ENCODE results near the gene NEB. TPM values are rescaled to one million over a fixed set of nuclear protein-coding genes. Genes with fewer than 3 reads are reported as not detected.

NEB gene
- total RNA-seq, 1 experiment from 2014 or later: 0.14 TPM

DNA sequence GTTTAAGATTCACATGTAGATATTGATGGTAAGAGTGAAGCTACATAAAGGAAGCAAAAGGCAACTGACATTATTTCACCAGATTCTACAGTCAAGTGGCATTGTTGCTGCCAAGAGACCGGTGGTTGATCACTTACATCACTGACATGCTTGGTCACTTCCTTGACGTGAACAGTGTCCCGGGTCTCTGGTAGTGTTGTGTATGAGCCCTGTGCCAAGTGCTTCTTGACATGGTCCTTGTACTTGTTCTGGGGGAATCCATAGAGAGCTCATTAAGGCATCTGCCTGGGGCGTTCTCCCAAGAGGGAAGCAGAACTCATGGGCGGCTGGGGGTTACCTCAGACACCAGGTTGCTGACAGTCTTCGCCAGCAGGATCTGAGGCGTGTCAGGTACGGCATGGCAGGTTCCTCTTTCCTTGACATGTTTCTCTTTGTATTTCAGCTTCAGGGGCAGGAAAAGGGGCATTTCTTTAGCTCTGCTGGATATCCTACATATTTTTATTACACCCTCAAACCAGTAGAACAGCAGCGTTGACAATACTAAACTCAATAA is 208.4 kb downstream of the NEB start:
- no peak for DNase-seq
- Histone ChIP-seq H3K27me3 (ENCODE audit: control insufficient read depth, insufficient read depth, low read length) (no peaks in the 10 kb centered on the region), H3K4me3 (ENCODE audit: insufficient read depth, low read depth, low read length) (no peak overlapping the region), H3K36me3 (replicated peaks; ENCODE audit: control insufficient read depth, insufficient read depth, low read length) (no peaks in the 10 kb centered on the region)

DNA sequence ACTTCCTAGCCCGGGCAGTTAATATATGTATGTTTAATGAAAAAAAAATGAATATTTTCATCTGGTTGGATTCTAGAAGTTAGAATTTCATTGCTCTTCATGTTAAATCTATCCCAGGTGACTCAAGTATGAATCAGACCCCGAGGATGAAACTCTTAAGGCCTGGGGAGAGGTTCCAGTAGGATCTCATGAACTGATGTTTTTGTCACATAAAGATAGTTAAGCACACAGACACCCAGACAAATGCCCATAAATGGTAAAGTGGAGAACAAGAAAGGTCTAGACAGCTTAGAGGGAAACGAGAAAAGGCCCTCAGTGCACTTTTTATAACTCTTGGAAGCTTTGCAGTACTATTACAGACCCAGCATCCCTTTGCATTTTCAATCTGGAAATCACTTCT is 210.4 kb downstream of the NEB start:
- no peak overlapping the region for H3K4me3 ChIP-seq (ENCODE audit: insufficient read depth, low read depth, low read length)
- no peak for DNase-seq
- no peaks in the 10 kb centered on the region for H3K27me3 ChIP-seq (ENCODE audit: control insufficient read depth, insufficient read depth, low read length)
- no peaks in the 10 kb centered on the region for H3K36me3 ChIP-seq (replicated peaks; ENCODE audit: control insufficient read depth, insufficient read depth, low read length)

- Histone ChIP-seq H3K4me3 (ENCODE audit: insufficient read depth, low read depth, low read length) (no peak overlapping the region), H3K36me3 (replicated peaks; ENCODE audit: control insufficient read depth, insufficient read depth, low read length) (no peaks in the 10 kb centered on the region), H3K27me3 (ENCODE audit: control insufficient read depth, insufficient read depth, low read length) (no peaks in the 10 kb centered on the region)
- no peak for DNase-seq
Measured at GRCh38 chr2:151522556-151522955, 211.7 kb downstream of the NEB start.

DNA sequence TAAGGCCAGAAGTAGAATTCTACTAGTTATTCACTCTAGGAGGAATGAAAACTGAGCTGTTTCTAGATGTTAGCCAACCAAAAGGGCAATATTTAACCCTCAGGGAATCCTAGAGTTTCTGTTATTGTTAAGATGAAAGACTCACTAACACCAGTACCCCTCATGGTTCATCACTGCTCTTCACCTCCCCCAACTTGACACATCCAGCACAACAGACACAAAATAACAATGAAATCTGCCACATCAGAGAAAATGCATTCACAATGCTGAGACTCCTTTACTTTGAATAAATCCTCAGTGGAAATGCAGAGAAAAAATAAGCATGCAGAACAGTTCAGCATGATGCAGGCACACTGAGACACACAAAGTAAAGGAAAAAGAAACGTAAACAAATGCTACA is 213.3 kb downstream of the NEB start:
- no peak for DNase-seq
- Histone ChIP-seq H3K36me3 (replicated peaks; ENCODE audit: control insufficient read depth, insufficient read depth, low read length) (no peaks in the 10 kb centered on the region), H3K27me3 (ENCODE audit: control insufficient read depth, insufficient read depth, low read length) (no peaks in the 10 kb centered on the region), H3K4me3 (ENCODE audit: insufficient read depth, low read depth, low read length) (no peak overlapping the region)

GRCh38 chr2:151518802-151519201 is 215.5 kb downstream of the NEB start:
- Histone ChIP-seq H3K4me3 (ENCODE audit: insufficient read depth, low read depth, low read length) (no peak overlapping the region), H3K27me3 (ENCODE audit: control insufficient read depth, insufficient read depth, low read length) (no peaks in the 10 kb centered on the region), H3K36me3 (replicated peaks; ENCODE audit: control insufficient read depth, insufficient read depth, low read length) (no peaks in the 10 kb centered on the region)
- no peak for DNase-seq

DNA sequence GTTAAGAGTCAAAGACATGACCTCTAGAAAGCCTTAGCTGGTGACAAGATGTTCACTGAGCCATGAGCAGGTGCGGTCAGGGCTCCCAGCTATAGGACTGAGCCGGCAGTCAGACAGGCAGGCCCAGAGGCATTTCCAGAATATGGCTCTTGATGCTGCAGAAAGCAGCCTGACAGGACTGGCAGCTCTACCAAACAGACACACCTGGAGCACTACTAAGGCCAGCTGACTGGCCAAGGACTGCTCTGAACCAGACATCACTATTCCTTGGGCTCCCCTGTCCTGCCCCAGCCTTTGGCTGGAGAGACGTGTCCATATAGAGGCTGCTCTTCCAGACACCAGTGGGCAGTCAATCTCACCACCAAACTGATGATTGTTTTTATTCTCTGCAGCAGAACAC is 225.8 kb downstream of the NEB start:
- no peak for DNase-seq
- Histone ChIP-seq H3K4me3 (ENCODE audit: insufficient read depth, low read depth, low read length) (no peak overlapping the region), H3K36me3 (replicated peaks; ENCODE audit: control insufficient read depth, insufficient read depth, low read length) (peaks cover 1% of the 10 kb centered on the region; the same call in 1 of the 2 replicates), H3K27me3 (ENCODE audit: control insufficient read depth, insufficient read depth, low read length) (no peaks in the 10 kb centered on the region)

GRCh38 chr2:151506170-151506569 is 228.1 kb downstream of the NEB start:
- Histone ChIP-seq H3K4me3 (ENCODE audit: insufficient read depth, low read depth, low read length) (no peak overlapping the region), H3K36me3 (replicated peaks; ENCODE audit: control insufficient read depth, insufficient read depth, low read length) (peaks cover 1% of the 10 kb centered on the region; the same call in 1 of the 2 replicates), H3K27me3 (ENCODE audit: control insufficient read depth, insufficient read depth, low read length) (no peaks in the 10 kb centered on the region)
- no peak for DNase-seq

DNA sequence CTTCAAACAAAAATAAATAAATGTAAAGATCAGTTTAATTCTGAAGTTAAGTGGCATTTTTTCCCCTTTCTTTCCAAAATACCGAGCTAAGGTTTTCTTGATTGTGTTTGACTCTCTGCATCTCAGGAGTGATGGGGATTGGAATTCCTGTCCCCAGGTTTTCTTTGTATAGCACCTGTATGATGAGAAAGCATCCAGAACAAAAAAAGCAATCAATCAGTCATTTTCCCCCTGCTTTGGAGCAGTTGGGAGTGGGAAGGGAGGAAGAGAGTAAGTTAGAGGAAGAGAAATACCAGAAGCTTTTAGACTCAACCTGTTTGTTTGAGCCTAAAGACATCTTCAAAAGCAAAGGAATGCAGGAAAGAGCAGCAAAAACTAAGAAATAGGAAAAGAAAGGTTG is 236.1 kb downstream of the NEB start:
- Histone ChIP-seq H3K36me3 (replicated peaks; ENCODE audit: control insufficient read depth, insufficient read depth, low read length) (no peaks in the 10 kb centered on the region), H3K4me3 (ENCODE audit: insufficient read depth, low read depth, low read length) (no peak overlapping the region), H3K27me3 (ENCODE audit: control insufficient read depth, insufficient read depth, low read length) (no peaks in the 10 kb centered on the region)
- peak; percentile 9 for DNase-seq

- Histone ChIP-seq H3K27me3 (ENCODE audit: control insufficient read depth, insufficient read depth, low read length) (no peaks in the 10 kb centered on the region), H3K4me3 (ENCODE audit: insufficient read depth, low read depth, low read length) (no peak overlapping the region), H3K36me3 (replicated peaks; ENCODE audit: control insufficient read depth, insufficient read depth, low read length) (no peaks in the 10 kb centered on the region)
- no peak for DNase-seq
Measured at GRCh38 chr2:151491496-151491895, 242.8 kb downstream of the NEB start.

DNA sequence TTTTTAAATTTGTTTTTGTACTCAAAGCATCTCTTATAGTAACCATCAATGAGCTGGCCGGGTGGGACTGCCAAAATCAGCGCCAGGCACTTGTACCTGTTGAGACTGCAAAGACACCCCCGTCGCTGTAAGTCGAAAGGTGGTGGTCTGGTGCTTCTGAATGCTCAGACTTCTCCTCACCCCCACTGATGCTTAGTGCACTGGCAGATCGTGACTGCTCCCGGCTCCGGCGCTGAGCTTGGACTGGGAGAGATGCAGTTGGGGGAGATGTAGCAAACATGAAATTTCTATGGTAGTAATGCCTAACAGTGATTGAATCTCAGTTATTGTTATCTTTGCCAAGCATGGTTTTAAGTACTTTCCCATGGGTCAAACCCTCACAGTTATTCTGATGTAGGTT is 244.0 kb downstream of the NEB start:
- Histone ChIP-seq H3K4me3 (ENCODE audit: insufficient read depth, low read depth, low read length) (no peak overlapping the region), H3K27me3 (ENCODE audit: control insufficient read depth, insufficient read depth, low read length) (no peaks in the 10 kb centered on the region), H3K36me3 (replicated peaks; ENCODE audit: control insufficient read depth, insufficient read depth, low read length) (peaks cover 1% of the 10 kb centered on the region; the same call in 1 of the 2 replicates)
- no peak for DNase-seq

GRCh38 chr2:151486053-151486452 is 248.2 kb downstream of the NEB start:
- H3K36me3 ChIP-seq (replicated peaks; ENCODE audit: control insufficient read depth, insufficient read depth, low read length): peaks cover 8% of the 10 kb centered on the region
- no peak for DNase-seq

GRCh38 chr2:151484100-151484499 is 250.2 kb downstream of the NEB start:
- Histone ChIP-seq H3K4me3 (ENCODE audit: insufficient read depth, low read depth, low read length) (no peak overlapping the region), H3K27me3 (ENCODE audit: control insufficient read depth, insufficient read depth, low read length) (no peaks in the 10 kb centered on the region), H3K36me3 (replicated peaks; ENCODE audit: control insufficient read depth, insufficient read depth, low read length) (peaks cover 9% of the 10 kb centered on the region)
- no peak for DNase-seq

More at GRCh38 chr2:151486053-151486452, 248.2 kb downstream of the NEB start:
- H3K4me3 ChIP-seq (ENCODE audit: insufficient read depth, low read depth, low read length): no peak overlapping the region
- no peaks in the 10 kb centered on the region for H3K27me3 ChIP-seq (ENCODE audit: control insufficient read depth, insufficient read depth, low read length)

- Histone ChIP-seq H3K27me3 (ENCODE audit: control insufficient read depth, insufficient read depth, low read length) (no peaks in the 10 kb centered on the region), H3K4me3 (ENCODE audit: insufficient read depth, low read depth, low read length) (no peak overlapping the region), H3K36me3 (replicated peaks; ENCODE audit: control insufficient read depth, insufficient read depth, low read length) (peaks cover 9% of the 10 kb centered on the region)
- DNase-seq: no peak
Measured at GRCh38 chr2:151483546-151483945, 250.7 kb downstream of the NEB start.

- H3K36me3 ChIP-seq (replicated peaks; ENCODE audit: control insufficient read depth, insufficient read depth, low read length): peaks cover 9% of the 10 kb centered on the region
- no peak for DNase-seq
- no peak overlapping the region for H3K4me3 ChIP-seq (ENCODE audit: insufficient read depth, low read depth, low read length)
- H3K27me3 ChIP-seq (ENCODE audit: control insufficient read depth, insufficient read depth, low read length): no peaks in the 10 kb centered on the region
Measured at GRCh38 chr2:151482171-151482725, 252.0 kb downstream of the NEB start.

- no peak for DNase-seq
- no peak overlapping the region for H3K4me3 ChIP-seq (ENCODE audit: insufficient read depth, low read depth, low read length)
- peaks cover 9% of the 10 kb centered on the region for H3K36me3 ChIP-seq (replicated peaks; ENCODE audit: control insufficient read depth, insufficient read depth, low read length)
- no peaks in the 10 kb centered on the region for H3K27me3 ChIP-seq (ENCODE audit: control insufficient read depth, insufficient read depth, low read length)
Measured at GRCh38 chr2:151481744-151482143, 252.5 kb downstream of the NEB start.

- Histone ChIP-seq H3K4me3 (ENCODE audit: insufficient read depth, low read depth, low read length) (no peak overlapping the region), H3K27me3 (ENCODE audit: control insufficient read depth, insufficient read depth, low read length) (no peaks in the 10 kb centered on the region), H3K36me3 (replicated peaks; ENCODE audit: control insufficient read depth, insufficient read depth, low read length) (peaks cover 12% of the 10 kb centered on the region)
- DNase-seq: no peak
Measured at GRCh38 chr2:151478011-151478410, 256.3 kb downstream of the NEB start.

All from H7 (cell line).